ENCODE measurements around the gene ERVK3-1. TPM values are rescaled to one million over a fixed set of nuclear protein-coding genes. Genes with fewer than 3 reads are reported as not detected.
"Not testable (repeated sequence)": the region's sequence is repeated elsewhere in the genome, so short reads cannot be mapped to it uniquely, and the experiment has no call there.

Gene ERVK3-1
- total and polyA plus RNA-seq, 2 experiments from 2014 or later, result 57.9 to 71.7 TPM

GRCh38 chr19:58346961-58347929 lies 42.1 kb downstream of the ERVK3-1 start:
- Histone ChIP-seq H3K27me3 (peaks cover 4% of the 10 kb centered on the region), H2AFZ (peak overlapping the region; percentile 90), H4K20me1 (ENCODE audit: insufficient read depth, poor library complexity, severe bottlenecking) (no peaks in the 10 kb centered on the region), H3K27ac (peak overlapping the region; percentile 91), H3K9me2 (replicated peaks; ENCODE audit: insufficient read depth) (no peaks in the 10 kb centered on the region), H3K9me3 (ENCODE audit: low read depth) (no peaks in the 10 kb centered on the region), H3K4me2 (peak overlapping the region; percentile 85), H3K79me2 (peaks cover 18% of the 10 kb centered on the region), H3K4me3 (peak overlapping the region; percentile 99), H3K4me1 (ENCODE audit: insufficient read depth) (peaks cover 8% of the 10 kb centered on the region), H3K36me3 (replicated peaks; ENCODE audit: insufficient read depth, low read depth) (no peaks in the 10 kb centered on the region)
- peak; percentile 87 for DNase-seq (ENCODE audit: low spot score)
- WGBS (ENCODE audit: low lambda C conversion rate, missing lambda C conversion rate), result under 1% methylated on average over 59 of the region's 82 CpGs
- TF ChIP-seq EZH2 (IDR thresholded peaks at IDR 0.05; ENCODE audit: borderline replicate concordance) (no peak), EZH2phosphoT487 (IDR thresholded peaks at IDR 0.05; ENCODE audit: low read depth, severe bottlenecking, unreplicated experiment) (no peak)
- TF ChIP-seq, protein P1, sequence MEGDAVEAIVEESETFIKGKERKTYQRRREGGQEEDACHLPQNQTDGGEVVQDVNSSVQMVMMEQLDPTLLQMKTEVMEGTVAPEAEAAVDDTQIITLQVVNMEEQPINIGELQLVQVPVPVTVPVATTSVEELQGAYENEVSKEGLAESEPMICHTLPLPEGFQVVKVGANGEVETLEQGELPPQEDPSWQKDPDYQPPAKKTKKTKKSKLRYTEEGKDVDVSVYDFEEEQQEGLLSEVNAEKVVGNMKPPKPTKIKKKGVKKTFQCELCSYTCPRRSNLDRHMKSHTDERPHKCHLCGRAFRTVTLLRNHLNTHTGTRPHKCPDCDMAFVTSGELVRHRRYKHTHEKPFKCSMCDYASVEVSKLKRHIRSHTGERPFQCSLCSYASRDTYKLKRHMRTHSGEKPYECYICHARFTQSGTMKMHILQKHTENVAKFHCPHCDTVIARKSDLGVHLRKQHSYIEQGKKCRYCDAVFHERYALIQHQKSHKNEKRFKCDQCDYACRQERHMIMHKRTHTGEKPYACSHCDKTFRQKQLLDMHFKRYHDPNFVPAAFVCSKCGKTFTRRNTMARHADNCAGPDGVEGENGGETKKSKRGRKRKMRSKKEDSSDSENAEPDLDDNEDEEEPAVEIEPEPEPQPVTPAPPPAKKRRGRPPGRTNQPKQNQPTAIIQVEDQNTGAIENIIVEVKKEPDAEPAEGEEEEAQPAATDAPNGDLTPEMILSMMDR (IDR thresholded peaks at IDR 0.05; ENCODE audit: poor library complexity), result no peak

DNA sequence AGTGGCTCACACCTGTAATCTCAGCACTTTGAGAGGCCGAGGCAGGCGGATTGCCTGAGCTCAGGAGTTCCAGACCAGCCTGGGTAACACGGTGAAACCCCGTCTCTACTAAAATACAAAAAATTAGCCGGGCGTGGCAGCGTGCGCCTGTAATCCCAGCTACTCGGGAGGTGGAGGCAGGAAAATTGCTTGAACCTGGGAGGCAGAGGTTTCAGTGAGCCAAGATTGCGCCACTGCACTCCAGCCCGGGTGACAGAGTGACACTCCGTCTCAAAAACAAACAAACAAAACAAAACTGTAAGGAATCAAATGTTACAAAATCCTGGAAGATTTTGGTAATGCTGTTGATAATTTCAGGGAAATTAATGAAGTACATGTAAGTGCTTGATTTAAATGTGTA lies 42.9 kb downstream of the ERVK3-1 start:
- Histone ChIP-seq H3K79me2 (peaks cover 18% of the 10 kb centered on the region), H3K27ac (peak overlapping the region; percentile 43), H3K4me2 (peak overlapping the region; percentile 85), H3K4me3 (peak overlapping the region; percentile 99), H2AFZ (peak overlapping the region; percentile 51)
- H3K36me3 ChIP-seq (replicated peaks; ENCODE audit: insufficient read depth, low read depth); DNase-seq (ENCODE audit: low spot score); H3K9me3 ChIP-seq (ENCODE audit: low read depth); H3K4me1 ChIP-seq (ENCODE audit: insufficient read depth); H3K27me3 ChIP-seq; H3K9me2 ChIP-seq (replicated peaks; ENCODE audit: insufficient read depth); H4K20me1 ChIP-seq (ENCODE audit: insufficient read depth, poor library complexity, severe bottlenecking): not testable (repeated sequence)
- WGBS (ENCODE audit: low lambda C conversion rate, missing lambda C conversion rate), result 13% methylated on average over 12 of the region's 12 CpGs

DNA sequence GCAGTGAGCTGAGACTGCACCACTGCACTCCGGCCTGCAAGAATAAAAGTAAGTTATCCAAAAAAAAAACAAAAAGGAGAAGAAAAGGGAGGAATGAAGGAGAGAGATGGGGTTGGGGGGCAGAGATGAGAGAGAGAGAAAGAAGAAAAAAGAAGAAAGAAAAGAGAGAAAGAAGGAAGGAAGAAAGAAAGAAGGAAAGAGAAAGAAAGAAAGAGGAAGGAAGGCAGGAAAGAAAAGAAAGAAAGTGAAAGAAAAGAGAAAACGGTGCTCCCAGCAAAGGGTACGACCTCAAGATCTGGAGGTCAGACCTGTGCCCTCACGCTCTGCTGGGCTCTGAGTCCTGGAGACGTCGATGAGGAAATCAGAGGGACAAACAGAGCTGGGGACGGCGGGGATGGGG lies 44.4 kb downstream of the ERVK3-1 start:
- Histone ChIP-seq H3K9me2 (replicated peaks; ENCODE audit: insufficient read depth) (no peaks in the 10 kb centered on the region), H3K79me2 (peaks cover 18% of the 10 kb centered on the region), H2AFZ (no peak overlapping the region), H3K4me2 (no peak overlapping the region), H3K4me3 (no peak overlapping the region), H3K4me1 (ENCODE audit: insufficient read depth) (peaks cover 8% of the 10 kb centered on the region), H3K9me3 (ENCODE audit: low read depth) (no peaks in the 10 kb centered on the region), H3K36me3 (replicated peaks; ENCODE audit: insufficient read depth, low read depth) (no peaks in the 10 kb centered on the region), H3K27ac (no peak overlapping the region), H4K20me1 (ENCODE audit: insufficient read depth, poor library complexity, severe bottlenecking) (no peaks in the 10 kb centered on the region), H3K27me3 (peaks cover 4% of the 10 kb centered on the region)
- WGBS (ENCODE audit: low lambda C conversion rate, missing lambda C conversion rate), result 86% methylated on average over 8 of the region's 8 CpGs
- DNase-seq (ENCODE audit: low spot score), result no peak
- TF ChIP-seq EZH2 (IDR thresholded peaks at IDR 0.05; ENCODE audit: borderline replicate concordance) (no peak), EZH2phosphoT487 (IDR thresholded peaks at IDR 0.05; ENCODE audit: low read depth, severe bottlenecking, unreplicated experiment) (no peak)
- TF ChIP-seq, protein P1 (IDR thresholded peaks at IDR 0.05; ENCODE audit: poor library complexity), result no peak
